SW 1271 (cell line): ENCODE measurements around the gene EDC4.

Source experiments
- DNase-seq, 2 experiments: peaks; one replicate each; lab custom pipeline; 2025; lab: John Stamatoyannopoulos, UW

EDC4 gene

GRCh38 chr16:67879462-67879861 is 6.6 kb downstream of the EDC4 start:
- DNase-seq: no peak

DNA sequence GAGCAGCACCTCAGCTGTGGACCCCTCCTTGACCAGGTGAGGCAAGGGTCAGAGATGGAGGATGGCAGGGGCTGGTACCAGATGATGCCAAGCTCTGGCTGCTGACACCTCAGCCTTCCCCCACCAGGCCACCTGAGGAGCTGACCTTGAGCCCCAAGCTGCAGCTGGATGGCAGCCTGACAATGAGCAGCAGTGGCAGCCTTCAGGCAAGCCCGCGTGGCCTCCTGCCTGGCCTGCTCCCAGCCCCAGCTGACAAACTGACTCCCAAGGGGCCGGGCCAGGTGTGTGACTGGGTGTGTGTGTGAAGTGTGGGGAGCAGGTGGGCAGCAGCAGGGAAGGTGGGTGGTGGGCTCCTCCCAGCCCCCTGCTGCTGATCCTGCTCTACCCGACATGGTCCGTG is 7.1 kb downstream of the EDC4 start:
- DNase-seq: no peak

DNA sequence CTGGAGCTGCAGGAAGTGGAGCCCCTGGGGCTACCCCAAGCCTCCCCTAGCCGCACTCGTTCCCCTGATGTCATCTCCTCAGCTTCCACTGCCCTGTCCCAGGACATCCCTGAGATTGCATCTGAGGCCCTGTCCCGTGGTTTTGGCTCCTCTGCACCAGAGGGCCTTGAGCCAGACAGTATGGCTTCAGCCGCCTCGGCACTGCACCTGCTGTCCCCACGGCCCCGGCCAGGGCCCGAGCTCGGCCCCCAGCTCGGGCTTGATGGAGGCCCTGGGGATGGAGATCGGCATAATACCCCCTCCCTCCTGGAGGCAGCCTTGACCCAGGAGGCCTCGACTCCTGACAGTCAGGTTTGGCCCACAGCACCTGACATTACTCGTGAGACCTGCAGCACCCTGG is 7.7 kb downstream of the EDC4 start:
- no peak for DNase-seq

DNA sequence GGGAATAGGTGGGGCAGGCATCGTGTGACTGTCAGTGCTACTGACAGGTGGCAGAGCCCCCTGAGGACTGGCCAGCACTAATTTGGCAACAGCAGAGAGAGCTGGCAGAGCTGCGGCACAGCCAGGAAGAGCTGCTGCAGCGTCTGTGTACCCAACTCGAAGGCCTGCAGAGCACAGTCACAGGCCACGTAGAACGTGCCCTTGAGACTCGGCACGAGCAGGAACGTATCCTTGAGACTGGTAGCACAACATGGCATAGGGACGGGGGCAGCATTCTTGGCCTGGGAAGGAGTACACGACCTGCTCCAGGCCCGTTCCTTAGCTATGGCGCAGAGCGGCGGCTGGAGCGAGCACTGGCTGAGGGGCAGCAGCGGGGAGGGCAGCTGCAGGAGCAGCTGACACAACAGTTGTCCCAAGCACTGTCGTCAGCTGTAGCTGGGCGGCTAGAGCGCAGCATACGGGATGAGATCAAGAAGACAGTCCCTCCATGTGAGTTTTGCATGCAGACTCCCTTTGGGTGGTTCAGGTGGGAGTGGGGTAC is 8.8 kb downstream of the EDC4 start:
- DNase-seq: no peak

DNA sequence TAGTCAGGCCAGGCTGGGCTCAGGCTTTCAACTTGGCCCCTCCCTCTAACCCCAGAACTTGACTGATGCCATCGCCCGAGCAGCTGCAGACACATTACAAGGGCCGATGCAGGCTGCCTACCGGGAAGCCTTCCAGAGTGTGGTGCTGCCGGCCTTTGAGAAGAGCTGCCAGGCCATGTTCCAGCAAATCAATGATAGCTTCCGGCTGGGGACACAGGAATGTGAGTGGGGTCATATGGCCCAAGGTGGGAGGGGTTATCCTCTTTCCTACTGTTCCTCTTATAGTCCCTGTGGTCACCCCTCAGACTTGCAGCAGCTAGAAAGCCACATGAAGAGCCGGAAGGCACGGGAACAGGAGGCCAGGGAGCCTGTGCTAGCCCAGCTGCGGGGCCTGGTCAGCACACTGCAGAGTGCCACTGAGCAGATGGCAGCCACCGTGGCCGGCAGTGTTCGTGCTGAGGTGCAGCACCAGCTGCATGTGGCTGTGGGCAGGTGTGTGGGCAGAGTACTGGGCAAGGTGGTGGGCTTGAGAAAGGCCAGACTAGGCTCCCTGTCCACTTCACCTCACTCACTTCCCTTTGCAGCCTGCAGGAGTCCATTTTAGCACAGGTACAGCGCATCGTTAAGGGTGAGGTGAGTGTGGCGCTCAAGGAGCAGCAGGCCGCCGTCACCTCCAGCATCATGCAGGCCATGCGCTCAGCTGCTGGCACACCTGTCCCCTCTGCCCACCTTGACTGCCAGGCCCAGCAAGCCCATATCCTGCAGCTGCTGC is 9.7 kb downstream of the EDC4 start:
- no peak for DNase-seq

DNA sequence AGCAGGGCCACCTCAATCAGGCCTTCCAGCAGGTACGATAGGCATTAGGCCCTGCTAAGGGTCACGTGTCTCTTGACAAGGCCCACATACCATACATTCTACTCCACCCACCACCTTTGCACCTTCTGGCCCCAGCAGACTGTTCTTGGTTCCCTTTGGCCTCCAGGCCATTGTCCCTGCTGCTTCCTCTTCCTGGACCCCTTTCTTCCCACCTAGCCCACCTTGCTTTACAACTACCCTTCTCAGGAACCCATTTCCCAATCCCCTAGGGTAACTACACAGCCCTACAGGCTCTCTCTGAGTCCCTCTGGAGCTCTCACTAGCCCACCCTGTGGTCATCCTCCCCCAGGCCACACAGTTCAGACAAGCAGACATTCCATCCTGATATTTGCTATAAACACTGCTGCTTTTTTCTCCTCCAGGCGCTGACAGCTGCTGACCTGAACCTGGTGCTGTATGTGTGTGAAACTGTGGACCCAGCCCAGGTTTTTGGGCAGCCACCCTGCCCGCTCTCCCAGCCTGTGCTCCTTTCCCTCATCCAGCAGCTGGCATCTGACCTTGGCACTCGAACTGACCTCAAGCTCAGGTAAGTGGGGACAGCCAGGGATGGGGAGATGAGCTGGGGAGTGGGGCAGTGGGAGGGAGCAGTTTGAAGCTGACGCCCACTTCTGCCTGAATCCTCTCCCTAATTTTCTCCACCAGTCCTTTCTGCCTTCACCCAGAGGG is 10.5 kb downstream of the EDC4 start:
- DNase-seq: peak in 1 of 2 experiments; percentile 37

DNA sequence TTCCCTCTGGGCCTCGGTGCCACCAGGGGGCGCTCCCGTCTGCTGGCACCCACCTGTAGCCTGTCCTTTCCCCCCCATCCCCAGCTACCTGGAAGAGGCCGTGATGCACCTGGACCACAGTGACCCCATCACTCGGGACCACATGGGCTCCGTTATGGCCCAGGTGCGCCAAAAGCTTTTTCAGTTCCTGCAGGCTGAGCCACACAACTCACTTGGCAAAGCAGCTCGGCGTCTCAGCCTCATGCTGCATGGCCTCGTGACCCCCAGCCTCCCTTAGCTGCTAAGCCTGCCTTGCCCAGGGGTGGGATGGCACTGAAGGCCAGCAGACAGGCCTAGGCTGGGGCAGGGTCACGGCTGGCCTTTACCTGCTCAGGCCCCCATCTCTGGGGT is 11.0 kb downstream of the EDC4 start:
- no peak for DNase-seq

- DNase-seq: no peak
These were observed 11.8 kb downstream of the EDC4 start, which contains the start of gene NRN1L for GRCh38 chr16:67884684-67885083. Gene NRN1L (plus strand): TSS chr16:67884885. CDS start chr16:67884904, 19 bp downstream.

GRCh38 chr16:67885545-67885944 is 12.7 kb downstream of the EDC4 start:
- no peak for DNase-seq

DNA sequence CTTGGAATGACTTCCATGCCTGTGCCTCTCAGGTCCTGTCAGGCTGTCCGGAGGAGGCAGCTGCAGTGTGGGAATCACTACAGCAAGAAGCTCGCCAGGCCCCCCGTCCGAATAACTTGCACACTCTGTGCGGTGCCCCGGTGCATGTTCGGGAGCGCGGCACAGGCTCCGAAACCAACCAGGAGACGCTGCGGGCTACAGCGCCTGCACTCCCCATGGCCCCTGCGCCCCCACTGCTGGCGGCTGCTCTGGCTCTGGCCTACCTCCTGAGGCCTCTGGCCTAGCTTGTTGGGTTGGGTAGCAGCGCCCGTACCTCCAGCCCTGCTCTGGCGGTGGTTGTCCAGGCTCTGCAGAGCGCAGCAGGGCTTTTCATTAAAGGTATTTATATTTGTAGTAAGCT is 13.1 kb downstream of the EDC4 start:
- DNase-seq: no peak

DNA sequence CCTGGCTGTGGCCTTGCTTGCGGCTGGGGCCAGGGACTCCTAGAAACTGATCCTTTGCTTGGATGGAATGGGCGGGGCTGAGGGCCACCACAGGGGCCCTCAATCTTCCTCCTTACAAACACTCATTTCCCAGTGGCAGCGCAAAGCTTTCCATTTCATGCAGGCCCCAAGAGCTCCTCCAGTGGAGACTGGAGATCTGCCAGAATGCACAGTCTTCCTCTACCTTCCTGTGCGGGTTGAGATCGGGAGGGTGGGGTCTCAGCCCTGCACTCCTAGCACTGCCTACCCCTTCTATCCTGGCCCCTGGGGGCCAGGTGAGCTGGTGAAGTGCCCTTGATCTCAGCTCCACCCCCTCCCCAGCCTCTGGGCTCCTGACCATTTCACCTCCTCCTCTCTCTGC is 13.5 kb downstream of the EDC4 start:
- no peak for DNase-seq

GRCh38 chr16:67888331-67888730 is 15.5 kb downstream of the EDC4 start:
- DNase-seq: no peak

DNA sequence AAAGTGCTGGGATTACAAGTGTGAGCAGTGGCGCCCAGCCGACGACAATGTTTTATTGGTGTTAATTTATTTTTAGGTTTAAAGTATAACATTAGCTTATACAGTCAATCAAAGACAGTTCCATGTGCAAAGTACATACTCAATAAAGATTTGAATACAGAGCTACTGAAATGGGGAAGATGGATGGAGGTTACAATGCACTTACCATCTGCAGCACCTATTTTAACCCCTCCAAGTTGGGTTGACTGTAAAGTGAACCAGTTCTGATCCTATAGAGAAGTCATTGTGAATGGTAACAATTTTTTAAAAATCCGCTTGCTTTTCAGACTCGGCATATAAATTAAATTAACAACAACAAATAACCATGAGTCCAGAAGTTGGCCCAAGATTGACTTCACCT is 19.5 kb downstream of the EDC4 start:
- no peak for DNase-seq

GRCh38 chr16:67892899-67893742 is 20.3 kb downstream of the EDC4 start, which contains the start of gene PSKH1:
Gene PSKH1 (plus strand): TSS chr16:67893254. CDS start chr16:67908750, 15,496 bp downstream.
- DNase-seq: peak; percentile 87 to 96

DNA sequence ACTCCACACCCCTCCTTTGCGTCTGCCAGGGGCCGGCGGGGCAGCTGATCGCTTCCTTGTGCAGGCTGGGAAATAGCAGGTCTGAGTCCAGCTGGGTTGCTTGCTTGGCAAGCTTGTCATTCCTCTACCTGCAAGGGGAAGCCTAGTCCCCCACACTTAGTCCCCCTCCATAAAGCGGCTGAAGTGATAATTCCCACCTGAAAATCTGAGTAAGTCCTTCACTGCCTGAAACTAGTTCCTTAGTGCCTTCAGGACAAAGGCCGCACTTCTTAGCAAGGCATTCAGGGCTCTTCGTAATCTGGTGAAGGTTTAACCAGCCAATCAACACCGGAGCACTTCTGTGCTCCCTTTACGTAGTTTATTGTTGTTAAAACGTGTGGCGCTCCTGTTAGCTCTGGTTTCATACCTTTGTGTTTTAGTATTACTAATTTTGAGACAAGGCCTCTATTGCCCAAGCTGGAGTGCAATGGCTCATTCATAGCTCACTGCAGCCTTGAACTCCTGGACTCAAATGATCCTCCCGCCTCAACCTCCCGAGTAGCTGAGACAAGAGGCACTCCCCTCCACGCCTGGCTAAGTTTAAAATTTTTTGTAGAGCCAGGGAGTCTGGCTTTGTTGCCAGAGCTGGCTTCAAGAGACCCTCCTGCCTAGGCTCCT is 21.0 kb downstream of the EDC4 start:
- peak in 1 of 2 experiments; percentile 25 for DNase-seq

DNA sequence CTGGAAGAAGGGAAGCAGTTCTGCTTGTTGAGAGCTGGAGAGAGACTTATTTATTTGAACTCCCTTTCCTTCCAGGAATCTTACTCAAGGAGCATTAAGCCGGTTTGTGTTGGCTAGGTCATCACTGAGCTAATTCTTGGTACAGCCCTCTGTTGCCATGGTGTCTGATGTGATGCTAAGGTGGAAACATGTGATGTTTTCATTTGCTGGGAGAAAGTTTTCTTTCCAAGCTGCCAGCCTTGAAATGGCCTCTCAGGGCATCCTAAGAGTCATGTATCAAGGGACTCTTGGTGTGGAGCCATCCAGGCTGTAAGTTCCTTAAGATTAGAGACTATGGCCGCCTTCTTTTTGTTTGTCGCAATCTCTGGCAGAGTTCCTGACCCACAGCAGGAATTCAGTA is 24.4 kb downstream of the EDC4 start:
- no peak for DNase-seq

- no peak for DNase-seq
These were observed 28.9 kb downstream of the EDC4 start for GRCh38 chr16:67901734-67902133.

DNA sequence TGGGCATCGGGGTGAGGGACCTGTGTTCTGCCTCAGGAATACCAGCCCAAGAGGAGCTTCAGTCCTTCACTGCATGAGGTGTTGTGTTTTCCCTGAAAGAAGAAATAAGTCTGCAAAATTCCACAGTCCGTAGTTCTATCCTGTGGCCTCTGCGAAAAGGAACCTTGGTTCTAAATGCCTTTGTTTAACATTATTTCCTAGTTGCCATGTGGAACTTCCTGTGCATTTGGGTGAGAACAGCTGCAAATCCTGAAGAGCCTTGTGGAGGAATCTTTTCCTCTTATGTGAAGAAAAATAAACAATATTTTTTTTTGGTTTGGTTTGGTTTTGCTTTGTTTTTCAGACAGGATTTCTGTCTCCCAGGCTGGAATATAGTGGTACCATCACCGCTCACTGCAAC is 30.0 kb downstream of the EDC4 start:
- no peak for DNase-seq

DNA sequence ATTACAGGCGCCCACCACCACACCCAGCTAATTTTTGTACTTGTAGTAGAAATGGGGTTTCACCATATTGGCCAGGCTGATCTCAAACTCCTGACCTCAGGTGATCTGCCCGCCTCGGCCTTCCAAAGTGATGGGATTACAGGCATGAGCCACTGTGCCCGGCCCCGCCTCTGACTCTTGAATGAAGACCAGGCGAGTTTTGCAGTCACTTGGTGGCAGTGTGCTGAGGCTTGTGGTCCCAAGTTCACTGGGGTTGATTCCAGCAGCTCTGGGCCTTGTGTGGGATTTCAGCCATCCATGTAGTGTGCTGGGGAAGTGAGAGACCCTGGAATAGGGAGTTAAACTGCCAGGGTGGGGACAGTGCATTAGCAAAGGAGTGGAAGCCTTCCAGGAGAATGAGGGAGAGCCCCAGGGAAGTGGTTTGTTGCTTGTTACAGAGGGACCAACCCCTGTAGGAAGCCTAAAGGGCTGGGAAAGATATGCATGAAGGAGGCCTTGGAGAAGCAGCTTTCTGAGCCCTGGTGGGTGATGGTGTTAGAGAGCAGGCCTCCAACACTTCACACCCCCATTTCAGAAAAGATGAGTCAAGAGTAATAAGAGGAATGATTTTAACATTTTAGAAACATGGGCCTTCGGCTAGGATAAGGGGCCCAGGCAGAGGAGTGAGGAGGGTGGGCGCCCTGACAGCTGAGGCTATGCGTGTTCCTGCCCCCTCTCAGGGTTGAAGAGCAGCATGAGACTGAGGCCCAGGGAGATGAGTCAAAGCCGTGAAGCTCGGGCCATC is 34.7 kb downstream of the EDC4 start:
- no peak for DNase-seq

GRCh38 chr16:67909056-67909742 is 36.3 kb downstream of the EDC4 start:
- DNase-seq: no peak
